HG02981 (cell line): ENCODE measurements around the gene EPB41L4B.

ENCODE experiments used
- ATAC-seq: cut with Tn5 transposase; IDR thresholded peaks from one replicate; pipeline ENCODE4 v1.9.1; 2021; ENCODE audit warnings: mild to moderate bottlenecking, moderate library complexity; ENCODE audit not compliant: unreplicated experiment

Gene EPB41L4B

GRCh38 chr9:109321727-109322126 is 868 bp upstream of the EPB41L4B start:
- ATAC-seq: no peak

GRCh38 chr9:109320331-109320741 is 523 bp downstream of the EPB41L4B start:
- ATAC-seq: peak; percentile 40

- peak; percentile 17 for ATAC-seq
These were observed 1.1 kb downstream of the EPB41L4B start for GRCh38 chr9:109319626-109320241.

GRCh38 chr9:109319017-109319625 is 1.7 kb downstream of the EPB41L4B start:
- no peak for ATAC-seq

GRCh38 chr9:109317979-109318741 is 2.7 kb downstream of the EPB41L4B start:
- no peak for ATAC-seq

GRCh38 chr9:109317311-109317978 is 3.4 kb downstream of the EPB41L4B start:
- ATAC-seq: no peak

- no peak for ATAC-seq
These were observed 4.6 kb downstream of the EPB41L4B start for GRCh38 chr9:109316207-109316640.

- ATAC-seq: no peak
These were observed 5.2 kb downstream of the EPB41L4B start for GRCh38 chr9:109315480-109316206.

GRCh38 chr9:109314011-109314531 is 6.8 kb downstream of the EPB41L4B start:
- ATAC-seq: no peak

- ATAC-seq: no peak
These were observed 7.5 kb downstream of the EPB41L4B start for GRCh38 chr9:109313351-109313750.

- ATAC-seq: no peak
These were observed 8.1 kb downstream of the EPB41L4B start for GRCh38 chr9:109312783-109313182.

GRCh38 chr9:109311731-109312130 is 9.1 kb downstream of the EPB41L4B start:
- peak; percentile 83 for ATAC-seq

- no peak for ATAC-seq
These were observed 9.6 kb downstream of the EPB41L4B start for GRCh38 chr9:109311286-109311685.

GRCh38 chr9:109310486-109310901 is 10.4 kb downstream of the EPB41L4B start:
- ATAC-seq: no peak

- ATAC-seq: no peak
These were observed 11.6 kb downstream of the EPB41L4B start for GRCh38 chr9:109309282-109309681.

- ATAC-seq: no peak
These were observed 13.2 kb downstream of the EPB41L4B start for GRCh38 chr9:109307380-109308240.

GRCh38 chr9:109305801-109306200 is 15.1 kb downstream of the EPB41L4B start:
- no peak for ATAC-seq

- ATAC-seq: no peak
These were observed 16.5 kb downstream of the EPB41L4B start for GRCh38 chr9:109304347-109304746.

GRCh38 chr9:109303900-109304299 is 17.0 kb downstream of the EPB41L4B start:
- no peak for ATAC-seq

GRCh38 chr9:109302606-109303005 is 18.3 kb downstream of the EPB41L4B start:
- no peak for ATAC-seq
